NB4 (cell line): ENCODE data around the gene FADS3.

Experiments
- CTCF ChIP-seq: IDR thresholded peaks from one replicate; pipeline ENCODE4 v1.5.1; 2012; ENCODE audit warnings: low read depth, low read length
- MYC ChIP-seq: IDR thresholded peaks from 2 replicates; pipeline ENCODE4 v1.6.1; 2011; ENCODE audit warnings: low read depth, low read length

DNA sequence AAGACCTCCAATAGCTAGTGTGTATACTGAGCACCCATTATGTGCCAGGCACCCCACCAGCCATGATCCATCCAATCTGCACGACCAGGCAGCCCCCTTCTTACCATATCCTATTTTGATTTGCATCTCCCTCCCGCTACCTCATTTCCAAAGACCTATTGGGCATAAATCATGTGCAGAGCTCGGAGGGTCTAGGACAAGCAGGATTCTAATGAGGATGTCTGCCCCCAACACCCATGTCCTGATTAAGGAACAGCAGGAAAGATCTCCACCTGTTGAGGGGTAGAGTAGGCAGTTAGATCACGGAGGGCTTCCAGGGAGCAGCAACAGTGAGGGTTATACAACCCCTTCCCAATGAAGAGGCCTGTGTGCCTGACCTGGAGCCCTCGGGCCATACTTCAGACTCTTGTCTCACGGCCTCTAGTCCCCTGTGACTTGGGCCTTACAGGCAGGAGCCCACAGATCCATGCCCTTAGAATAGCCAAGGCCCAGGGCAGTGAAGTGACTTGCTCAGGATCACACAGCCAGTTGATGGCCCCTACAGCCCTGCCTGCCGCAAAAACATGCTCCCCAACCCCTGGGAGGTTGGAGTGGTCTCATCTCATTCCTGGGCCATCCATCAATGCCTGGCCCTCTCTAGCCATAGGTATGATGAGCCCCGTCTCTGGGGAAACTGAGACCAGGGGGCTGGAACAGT, 22.5 kb upstream of the FADS3 start:
- TF ChIP-seq CTCF (no peak), MYC (no peak)
